Thyroid gland (tissue), 4 donors: ENCODE measurements around the gene RMND5A.
"Not testable (repeated sequence)": the region's sequence is repeated elsewhere in the genome, so short reads cannot be mapped to it uniquely, and the experiment has no call there.

Experiments
- CTCF ChIP-seq, 6 experiments: fragments of 200-600 bp in 3 of 6; fragments of 450-650 bp in 3 of 6; sonication (generic) in 3 of 6; IDR thresholded peaks; one replicate each; pipeline ENCODE4 v1.5.1; 2016 to 2019; ENCODE audit warnings: antibody characterized with exemption in 6 of 6, mild to moderate bottlenecking in 2 of 6, inconsistent platforms in 1 of 6, moderate library complexity in 1 of 6
- POLR2A ChIP-seq, 2 donors: fragments of 450-650 bp; IDR thresholded peaks; one replicate each; pipeline ENCODE4 v1.6.1; 2017; ENCODE audit warnings: antibody characterized with exemption in 2 of 2, mild to moderate bottlenecking in 2 of 2, moderate library complexity in 1 of 2

- not testable (repeated sequence) for TF ChIP-seq CTCF, POLR2A (IDR thresholded peaks at IDR 0.05)
These were observed 21.9 kb downstream of the RMND5A start for GRCh38 chr2:86741889-86742498.
